ENCODE data around the gene REXO5.

DNA sequence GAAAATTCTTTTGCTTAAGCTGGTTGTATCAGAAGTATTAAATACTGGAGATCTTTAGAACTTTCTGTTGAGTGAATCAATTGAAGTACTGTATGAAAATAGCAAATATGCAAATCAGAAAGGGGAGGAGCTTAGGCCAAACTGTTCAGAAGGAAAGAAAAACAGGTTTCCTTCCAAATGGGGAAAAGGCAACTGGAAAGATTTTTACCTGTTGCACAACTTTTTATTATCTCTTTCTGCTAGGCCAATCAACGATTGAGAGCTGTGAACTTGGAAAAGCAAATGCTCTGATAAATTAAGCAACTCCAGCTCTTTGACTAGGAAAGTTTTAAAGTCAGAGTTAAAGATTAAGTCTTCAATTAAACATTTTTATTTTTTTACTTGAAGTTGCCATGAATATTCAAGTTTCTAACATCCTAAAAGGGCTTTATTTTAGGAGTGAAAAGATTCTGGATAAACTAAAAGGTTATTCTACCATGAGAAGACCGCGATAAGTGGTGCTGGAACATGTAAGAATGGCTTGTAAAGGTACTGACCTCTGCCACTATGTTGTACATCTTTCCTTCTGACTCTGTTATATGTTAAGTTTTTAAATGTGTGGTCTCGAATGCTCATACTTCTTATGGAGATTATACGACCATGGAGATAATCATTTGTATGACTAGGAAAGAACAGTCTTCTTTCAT lies 77.4 kb downstream of the REXO5 start:
- TF ChIP-seq, protein P1, sequence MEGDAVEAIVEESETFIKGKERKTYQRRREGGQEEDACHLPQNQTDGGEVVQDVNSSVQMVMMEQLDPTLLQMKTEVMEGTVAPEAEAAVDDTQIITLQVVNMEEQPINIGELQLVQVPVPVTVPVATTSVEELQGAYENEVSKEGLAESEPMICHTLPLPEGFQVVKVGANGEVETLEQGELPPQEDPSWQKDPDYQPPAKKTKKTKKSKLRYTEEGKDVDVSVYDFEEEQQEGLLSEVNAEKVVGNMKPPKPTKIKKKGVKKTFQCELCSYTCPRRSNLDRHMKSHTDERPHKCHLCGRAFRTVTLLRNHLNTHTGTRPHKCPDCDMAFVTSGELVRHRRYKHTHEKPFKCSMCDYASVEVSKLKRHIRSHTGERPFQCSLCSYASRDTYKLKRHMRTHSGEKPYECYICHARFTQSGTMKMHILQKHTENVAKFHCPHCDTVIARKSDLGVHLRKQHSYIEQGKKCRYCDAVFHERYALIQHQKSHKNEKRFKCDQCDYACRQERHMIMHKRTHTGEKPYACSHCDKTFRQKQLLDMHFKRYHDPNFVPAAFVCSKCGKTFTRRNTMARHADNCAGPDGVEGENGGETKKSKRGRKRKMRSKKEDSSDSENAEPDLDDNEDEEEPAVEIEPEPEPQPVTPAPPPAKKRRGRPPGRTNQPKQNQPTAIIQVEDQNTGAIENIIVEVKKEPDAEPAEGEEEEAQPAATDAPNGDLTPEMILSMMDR (IDR thresholded peaks at IDR 0.05) = no peak
- TF ChIP-seq POLR2A (IDR thresholded peaks at IDR 0.05) (no peak), EP300 (IDR thresholded peaks at IDR 0.05) (peak in 1 of 2 donors; percentile 11)
